NCI-H2196 (cell line): ENCODE results near the gene TACC2.

Source experiments
- DNase-seq: peaks from one replicate; lab custom pipeline; 2025; ENCODE audit not compliant: unreplicated experiment; lab: John Stamatoyannopoulos, UW

Gene TACC2

GRCh38 chr10:122116331-122116730 is 127.4 kb downstream of the TACC2 start:
- no peak for DNase-seq

GRCh38 chr10:122117475-122117874 is 128.5 kb downstream of the TACC2 start:
- DNase-seq = no peak

DNA sequence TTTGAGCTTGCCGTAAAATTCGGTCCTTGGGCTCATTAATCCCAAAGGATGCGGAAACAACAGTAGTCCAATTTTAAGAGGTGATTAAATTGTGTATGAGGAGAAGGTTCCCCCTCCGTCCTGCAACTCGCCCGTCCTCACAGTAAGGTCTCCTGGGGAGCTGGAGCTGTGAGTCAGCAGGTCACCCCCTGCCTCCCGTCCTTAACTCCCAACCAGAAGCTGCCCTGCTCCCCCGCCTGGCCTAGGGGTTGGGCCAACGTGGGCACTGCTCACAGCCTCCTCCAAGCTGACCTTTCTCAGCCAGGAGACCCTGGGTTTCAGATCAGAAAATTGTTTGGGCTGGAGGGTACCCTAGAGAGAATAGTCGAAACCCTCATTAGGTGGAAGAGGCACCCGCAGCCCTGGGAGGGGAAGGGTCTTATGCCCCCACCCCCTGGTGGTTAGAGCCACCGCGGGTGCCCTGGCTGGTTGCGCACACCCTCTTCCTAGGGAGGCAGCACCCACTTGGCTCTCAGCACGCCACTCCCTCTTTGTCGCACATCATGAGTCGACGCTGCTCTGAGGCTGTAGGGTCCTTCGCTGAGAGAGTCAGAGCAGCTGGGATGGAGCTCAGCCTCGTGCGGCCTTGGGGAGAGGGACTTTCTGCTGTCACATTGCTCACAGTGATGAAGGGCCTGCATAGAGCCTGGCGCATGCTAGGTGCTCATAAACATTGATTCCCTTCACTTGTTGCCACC is 131.2 kb downstream of the TACC2 start:
- DNase-seq = no peak

GRCh38 chr10:122121059-122121458 is 132.1 kb downstream of the TACC2 start:
- peak; percentile 55 for DNase-seq

- no peak for DNase-seq
These were observed 133.5 kb downstream of the TACC2 start for GRCh38 chr10:122122493-122122892.

DNA sequence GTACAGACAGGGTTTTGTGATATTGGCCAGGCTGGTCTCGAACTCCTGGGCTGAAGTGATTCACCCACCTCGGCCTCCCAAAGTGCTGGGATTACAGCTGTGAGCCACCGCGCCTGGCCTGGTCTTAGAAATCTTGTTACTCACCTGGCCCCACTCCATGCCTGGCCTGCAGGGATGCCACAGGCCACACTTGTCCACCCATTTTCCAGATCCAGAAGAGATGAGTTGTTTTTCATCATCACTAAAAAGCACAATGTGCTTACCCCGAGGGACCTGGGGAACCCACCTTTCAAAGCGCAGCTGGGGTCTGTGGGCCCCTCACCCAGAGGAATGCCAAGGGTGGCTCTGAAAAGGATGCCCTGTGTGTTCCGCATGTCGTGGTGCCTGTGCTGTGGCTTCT is 134.2 kb downstream of the TACC2 start:
- DNase-seq = no peak

DNA sequence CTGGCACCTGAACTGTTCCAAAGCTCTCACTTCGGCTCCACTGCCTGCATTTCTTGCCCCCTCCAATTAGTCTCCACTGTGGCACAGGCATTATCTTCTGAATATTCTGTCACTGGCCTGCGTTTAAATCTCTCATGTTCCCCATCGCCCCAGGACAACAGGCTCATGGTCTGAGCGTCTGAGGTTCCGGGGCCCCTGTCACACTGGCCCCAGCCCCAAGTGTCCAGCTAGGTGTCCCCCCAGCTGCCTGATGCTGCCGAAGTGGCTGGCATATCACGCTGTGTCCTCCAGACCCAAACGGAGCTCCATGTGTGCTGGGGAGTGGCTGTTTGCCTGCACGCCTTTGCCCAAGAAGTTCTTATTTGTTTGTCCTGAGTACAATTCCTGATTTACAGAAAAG is 135.4 kb downstream of the TACC2 start:
- DNase-seq = no peak

- DNase-seq = no peak
These were observed 135.8 kb downstream of the TACC2 start for GRCh38 chr10:122124808-122125207.

GRCh38 chr10:122126763-122127659 is 138.0 kb downstream of the TACC2 start:
- peak; percentile 22 for DNase-seq

DNA sequence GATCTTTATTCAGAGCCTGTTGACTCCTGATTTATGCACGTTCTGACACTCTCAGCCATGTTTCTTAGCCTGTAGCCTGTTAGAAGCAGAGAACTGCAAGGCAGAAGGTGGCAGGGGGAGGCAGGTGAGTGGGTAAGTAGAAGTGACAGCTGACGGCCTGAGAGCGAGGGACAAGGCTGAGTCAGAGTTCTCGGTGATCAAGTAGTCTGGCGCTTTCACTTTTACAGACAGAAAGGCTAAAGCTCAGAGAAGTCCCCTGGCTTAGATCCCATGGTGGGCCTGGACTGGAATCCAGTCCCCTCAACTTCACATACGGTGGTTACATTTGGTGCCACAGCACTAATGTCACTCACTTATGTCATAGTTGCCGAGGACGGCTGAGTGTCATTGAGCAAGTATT is 139.0 kb downstream of the TACC2 start:
- no peak for DNase-seq

- DNase-seq = no peak
These were observed 139.4 kb downstream of the TACC2 start for GRCh38 chr10:122128357-122128756.

DNA sequence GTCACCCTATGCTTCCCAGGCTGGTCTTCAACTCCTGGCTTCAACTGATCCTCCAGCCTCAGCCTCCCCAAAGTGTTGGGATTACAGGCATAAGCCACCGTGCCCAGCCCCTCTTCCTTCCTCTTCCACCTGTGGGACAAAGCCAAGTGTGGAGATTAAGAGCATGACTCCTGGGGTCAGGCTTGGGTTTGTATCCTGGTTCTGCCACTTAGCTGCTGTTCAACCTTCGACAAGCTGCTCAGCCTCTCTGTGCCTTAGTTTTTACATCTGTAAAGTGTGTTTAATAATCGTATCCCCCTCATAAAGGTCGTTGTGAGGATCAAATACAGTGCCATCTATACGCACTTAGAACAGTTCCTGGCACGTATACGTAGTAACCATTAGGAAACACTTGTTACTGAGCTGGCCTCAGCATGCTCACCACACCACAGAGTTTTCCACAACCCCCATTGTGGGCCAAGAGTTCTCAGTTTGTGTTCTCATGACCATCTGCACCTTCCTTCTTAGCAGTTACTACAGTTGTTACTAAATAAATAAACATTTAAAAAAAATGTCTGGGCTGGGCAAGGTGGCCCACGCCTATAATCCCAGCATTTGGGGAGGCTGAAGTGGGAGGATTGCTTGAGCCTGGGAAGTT is 141.6 kb downstream of the TACC2 start:
- DNase-seq = no peak

DNA sequence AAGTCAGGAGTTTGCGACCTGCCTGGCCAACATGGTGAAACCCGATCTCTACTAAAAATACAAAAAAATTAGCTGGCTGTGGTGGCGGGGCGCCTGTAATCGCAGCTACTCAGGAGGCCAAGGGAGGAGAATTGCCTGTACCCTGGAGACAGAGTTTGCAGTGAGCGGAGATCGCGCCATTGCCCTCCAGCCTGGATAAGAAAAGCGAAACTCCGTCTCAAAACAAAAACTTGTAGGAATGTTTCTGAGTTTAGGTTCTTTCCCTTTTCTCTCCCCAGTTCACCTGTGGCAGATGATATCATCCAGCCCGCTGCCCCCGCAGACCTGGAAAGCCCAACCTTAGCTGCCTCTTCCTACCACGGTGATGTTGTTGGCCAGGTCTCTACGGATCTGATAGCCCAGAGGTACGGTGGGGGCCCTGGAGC is 143.4 kb downstream of the TACC2 start:
- no peak for DNase-seq

DNA sequence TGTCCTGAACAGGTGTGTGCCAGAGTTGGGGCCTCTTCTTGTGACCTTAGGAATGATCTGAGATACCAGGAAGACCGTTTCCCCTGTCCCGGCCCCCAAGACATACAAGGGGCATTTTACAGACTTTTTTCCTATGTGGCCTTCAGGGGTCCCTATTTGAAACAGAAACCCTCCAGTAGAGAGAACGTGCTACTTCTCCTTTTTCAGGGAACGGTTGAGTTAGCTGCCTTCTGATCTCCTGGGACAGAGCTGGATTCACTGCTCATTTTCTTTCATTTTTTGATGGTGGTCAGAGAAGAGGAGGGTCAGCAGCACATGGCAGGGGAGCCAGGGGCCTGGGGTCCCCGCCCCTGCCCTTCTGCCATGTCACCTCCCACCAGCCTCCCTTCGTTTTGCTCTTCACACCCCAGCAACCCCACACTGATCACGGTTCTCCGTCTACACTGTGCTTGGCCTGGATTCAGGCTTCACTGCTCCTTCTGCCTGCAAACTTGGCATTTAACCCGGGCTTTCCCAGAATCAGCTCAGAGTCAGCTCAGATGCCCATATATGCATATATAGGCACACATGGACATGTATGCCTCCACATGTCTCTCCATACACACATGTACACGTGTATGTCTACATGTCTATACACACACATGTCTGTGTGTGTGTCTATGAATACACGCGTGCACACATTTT is 144.1 kb downstream of the TACC2 start:
- no peak for DNase-seq

DNA sequence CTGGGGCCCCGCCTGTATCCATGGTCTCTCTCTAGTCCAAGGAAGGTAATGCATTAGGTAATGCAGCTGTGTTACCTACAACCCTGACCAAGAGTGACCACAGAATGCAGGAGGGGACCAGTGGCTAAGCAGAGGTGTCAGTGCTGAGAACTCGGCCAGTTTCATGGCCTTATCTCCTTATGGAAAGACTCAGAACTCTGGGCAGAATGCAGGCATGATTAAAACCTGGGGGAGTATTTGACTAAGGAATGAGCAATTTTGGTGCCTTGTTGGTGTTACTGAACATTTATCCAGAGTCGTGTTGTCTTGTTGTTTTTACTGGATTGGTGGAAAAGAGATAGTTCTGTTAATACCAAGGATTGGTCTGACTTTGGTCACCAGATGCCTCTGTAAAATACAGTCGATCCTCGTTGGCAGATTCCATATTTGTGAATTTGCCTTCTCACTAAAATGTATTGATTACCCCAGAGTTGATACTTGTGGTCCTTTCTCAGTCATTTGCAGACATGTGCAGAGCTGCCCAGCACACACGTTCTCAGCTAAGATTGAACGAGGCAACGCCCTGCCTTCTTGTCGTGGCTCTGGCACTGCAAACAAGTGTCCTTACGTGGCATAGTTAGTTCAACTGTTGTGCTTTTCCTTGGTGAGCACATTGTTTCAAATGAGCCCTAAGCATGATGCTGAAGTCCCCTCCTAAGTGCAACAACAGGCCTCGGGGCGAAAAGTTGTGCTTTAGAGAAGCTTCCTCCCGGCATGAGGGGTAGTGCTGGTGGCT is 146.5 kb downstream of the TACC2 start:
- no peak for DNase-seq

GRCh38 chr10:122138831-122139625 is 150.1 kb downstream of the TACC2 start:
- DNase-seq = no peak

DNA sequence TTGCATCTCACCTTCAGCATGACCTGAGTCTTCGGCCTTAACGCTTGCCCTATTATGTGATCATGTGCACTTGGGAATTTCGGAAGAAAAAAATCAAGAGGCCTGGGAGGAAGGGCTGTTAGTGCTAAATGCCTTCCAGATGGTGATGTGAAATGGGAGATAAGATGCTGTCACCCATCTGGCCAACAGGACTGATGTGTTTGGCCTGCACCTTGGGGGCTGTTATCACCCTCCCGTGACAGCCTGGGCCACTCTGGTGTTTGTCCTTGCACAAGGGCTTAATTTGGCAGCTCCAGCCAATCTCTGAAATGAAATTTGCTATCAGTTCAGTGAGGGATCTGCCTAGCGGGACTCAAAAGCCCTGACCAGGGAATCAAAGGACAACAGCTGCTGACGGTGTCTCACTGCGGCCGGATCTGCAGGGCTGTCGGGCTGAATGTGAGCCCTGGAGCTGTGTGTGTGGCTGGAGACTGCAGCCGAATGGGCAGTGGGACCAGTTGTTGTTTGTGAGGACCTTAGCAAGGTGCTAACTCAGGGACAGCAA is 150.7 kb downstream of the TACC2 start:
- DNase-seq = no peak

GRCh38 chr10:122140461-122140902 is 151.5 kb downstream of the TACC2 start:
- no peak for DNase-seq

DNA sequence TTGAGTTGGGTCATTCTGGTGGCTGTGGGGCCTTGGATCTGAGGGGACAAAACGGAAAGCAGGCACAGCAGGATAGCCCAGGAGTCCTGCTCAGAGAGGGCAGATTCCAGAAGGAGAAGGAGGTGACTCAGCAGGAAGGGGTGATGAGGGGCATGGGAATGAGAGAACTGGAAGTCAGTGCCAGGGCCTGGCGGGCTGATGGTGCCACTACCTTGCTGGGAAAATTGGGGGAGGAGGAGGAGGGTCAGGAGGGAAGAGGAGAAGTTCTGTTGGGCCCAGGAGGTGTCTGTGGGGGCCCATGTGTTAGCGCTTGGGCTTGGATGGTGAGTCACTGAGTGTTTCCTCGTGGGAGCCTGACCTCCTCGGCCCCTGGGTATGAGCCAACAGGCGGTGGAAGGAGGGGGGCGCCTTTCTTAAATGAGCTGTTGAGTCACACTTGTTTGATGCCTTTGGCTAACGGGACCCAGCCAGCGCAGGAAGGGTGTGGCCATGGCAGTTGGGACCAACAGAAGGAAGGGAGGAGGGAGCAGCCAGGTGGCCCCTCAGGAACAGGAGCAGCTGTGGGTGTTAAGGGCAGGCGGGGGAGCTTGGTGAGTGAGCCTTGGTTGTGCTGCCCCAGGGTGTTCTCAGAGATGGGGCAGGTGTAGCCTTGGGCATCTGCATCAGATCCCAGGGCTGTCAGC is 152.1 kb downstream of the TACC2 start:
- no peak for DNase-seq
